A549 (cell line): Measurements from ENCODE around the gene TSPAN3. TPM values are rescaled to one million over a fixed set of nuclear protein-coding genes. Genes with fewer than 3 reads are reported as not detected.

Experiments used
- ATAC-seq, 2 experiments: fragments of 200-7000 bp in 1 of 2; fragments of >200 bp in 1 of 2; cut with Nextera tagmentation in 1 of 2; cut with Tn5 transposase in 1 of 2; 3 replicates each; pipeline versions ENCODE4 v1.8.0 to v1.9.1; 2018 to 2020; ENCODE audit warnings: mild to moderate bottlenecking in 1 of 2, moderate library complexity in 1 of 2
- CTCF ChIA-PET: fragments of 300-600 bp; sonication (Branson Sonifier 250); formaldehyde crosslinking; extraction: SDS; loops from one replicate; lab custom pipeline; 2021; ENCODE audit warnings: antibody characterized with exemption, inconsistent platforms; lab: Yijun Ruan, JAX
- POLR2A ChIA-PET: fragments of 350-600 bp; formaldehyde crosslinking; extraction: SDS; loops from one replicate; lab custom pipeline; 2021; ENCODE audit warnings: antibody characterized with exemption, inconsistent platforms; lab: Yijun Ruan, JAX
- DNase-seq, 2 experiments: peaks; one replicate each; pipeline versions ENCODE4 v3.0.0 to v3.0.0-alpha.2; 2011 to 2016; ENCODE audit warnings: low read depth in 1 of 2, low spot score in 1 of 2
- FAIRE-seq: peaks from 2 replicates; lab custom pipeline; 2011; peaks lifted over from hg19 to GRCh38; lab: Jason Lieb, UNC
- H3K27ac ChIP-seq, 2 experiments: fragments of >200 bp; sonication (Bioruptor Twin); formaldehyde crosslinking; 3 replicates each; pipeline ENCODE4 v1.5.1; 2016 to 2017
- H3K4me1 ChIP-seq: fragments of >200 bp; sonication (Bioruptor Twin); formaldehyde crosslinking; 3 replicates; pipeline ENCODE4 v1.6.1; 2016
- H3K4me2 ChIP-seq: fragments of >200 bp; sonication (Bioruptor Twin); formaldehyde crosslinking; 3 replicates; pipeline ENCODE4 v1.6.1; 2016
- H3K4me3 ChIP-seq: fragments of >200 bp; sonication (Bioruptor Twin); formaldehyde crosslinking; 3 replicates; pipeline ENCODE4 v1.5.1; 2016
- H3K9me3 ChIP-seq: fragments of >200 bp; sonication (Bioruptor Twin); formaldehyde crosslinking; 3 replicates; pipeline ENCODE4 v1.6.1; 2016
- BHLHE40 ChIP-seq: IDR thresholded peaks from 2 replicates; pipeline ENCODE4 v1.6.1; 2012; ENCODE audit warnings: low read depth, low read length, inconsistent platforms
- CBX8 ChIP-seq: fragments of 200-600 bp; sonication (generic); IDR thresholded peaks from 2 replicates; pipeline ENCODE4 v1.6.1; 2016
- CHD4 ChIP-seq: fragments of 200-600 bp; sonication (generic); IDR thresholded peaks from 2 replicates; pipeline ENCODE4 v1.6.1; 2016; ENCODE audit warnings: antibody characterized with exemption, mild to moderate bottlenecking, borderline replicate concordance
- EP300 ChIP-seq, 2 experiments: fragments of >200 bp; sonication (Bioruptor Twin); formaldehyde crosslinking; IDR thresholded peaks; 2 replicates in 1 of 2; 3 replicates in 1 of 2; pipeline ENCODE4 v1.6.1; 2016 to 2017
- GATA3 ChIP-seq: IDR thresholded peaks from 2 replicates; pipeline ENCODE4 v1.6.1; 2012; ENCODE audit warnings: borderline replicate concordance
- HOXB5 ChIP-seq: fragments of 250-450 bp; sonication (Bioruptor Pico); IDR thresholded peaks from 2 replicates; pipeline ENCODE4 v1.5.0; 2020; ENCODE audit warnings: mild to moderate bottlenecking, moderate library complexity
- JUN ChIP-seq, 2 experiments: fragments of >200 bp; sonication (Bioruptor Twin); formaldehyde crosslinking; IDR thresholded peaks; 2 replicates in 1 of 2; 3 replicates in 1 of 2; pipeline ENCODE4 v1.6.1; 2016 to 2017
- JUNB ChIP-seq: fragments of >200 bp; sonication (Bioruptor Twin); formaldehyde crosslinking; IDR thresholded peaks from 2 replicates; pipeline ENCODE4 v1.6.1; 2016
- KDM5A ChIP-seq: fragments of 200-600 bp; sonication (generic); IDR thresholded peaks from 2 replicates; pipeline ENCODE4 v1.6.1; 2016; ENCODE audit warnings: antibody characterized with exemption, mild to moderate bottlenecking
- MAFK ChIP-seq: fragments of 450-650 bp; IDR thresholded peaks from 2 replicates; pipeline ENCODE4 v1.6.1; 2014; ENCODE audit not compliant: partially characterized antibody
- MAZ ChIP-seq: fragments of 150-350 bp; IDR thresholded peaks from 2 replicates; pipeline ENCODE4 v1.6.1; 2014; ENCODE audit warnings: antibody characterized with exemption, low read depth, low read length, borderline replicate concordance
- NPAS2 ChIP-seq: fragments of 250-450 bp; sonication (Bioruptor Pico); IDR thresholded peaks from 2 replicates; pipeline ENCODE4 v1.8.0; 2022; ENCODE audit warnings: mild to moderate bottlenecking, moderate library complexity, borderline replicate concordance
- NR3C1 ChIP-seq: fragments of >200 bp; sonication (Bioruptor Twin); formaldehyde crosslinking; IDR thresholded peaks from 3 replicates; pipeline ENCODE4 v1.6.1; 2017
- POLR2AphosphoS2 ChIP-seq: conservative IDR thresholded peaks from 2 replicates; pipeline ENCODE4 v1.6.1; 2012; ENCODE audit warnings: low read length, improper control_type of control experiment, inconsistent platforms
- RARB ChIP-seq: fragments of 250-450 bp; sonication (Bioruptor Pico); IDR thresholded peaks from 2 replicates; pipeline ENCODE4 v1.8.0; 2021; ENCODE audit warnings: mild to moderate bottlenecking, moderate library complexity
- RCOR1 ChIP-seq: fragments of 150-350 bp; IDR thresholded peaks from 2 replicates; pipeline ENCODE4 v1.6.1; 2014; ENCODE audit warnings: antibody characterized with exemption, low read length, low read depth
- RFX5 ChIP-seq: fragments of 450-650 bp; IDR thresholded peaks from 2 replicates; pipeline ENCODE4 v1.7.1; 2014; ENCODE audit warnings: antibody characterized with exemption, mild to moderate bottlenecking, moderate library complexity
- SMC3 ChIP-seq: fragments of >200 bp; sonication (Bioruptor Twin); formaldehyde crosslinking; IDR thresholded peaks from 3 replicates; pipeline ENCODE4 v1.6.1; 2018; ENCODE audit warnings: inconsistent platforms
- SREBF2 ChIP-seq: fragments of 450-650 bp; IDR thresholded peaks from 2 replicates; pipeline ENCODE4 v1.6.1; 2014; ENCODE audit warnings: mild to moderate bottlenecking, moderate library complexity
- TFCP2L1 ChIP-seq: fragments of 250-450 bp; sonication (Bioruptor Pico); IDR thresholded peaks from 2 replicates; pipeline ENCODE4 v1.5.0; 2021; ENCODE audit warnings: mild to moderate bottlenecking
- TP53 ChIP-seq: fragments of 250-450 bp; sonication (Bioruptor Pico); IDR thresholded peaks from 2 replicates; pipeline ENCODE4 v1.5.0; 2021; ENCODE audit warnings: mild to moderate bottlenecking, moderate library complexity
- ZC3H11A ChIP-seq: fragments of 450-650 bp; IDR thresholded peaks from 2 replicates; pipeline ENCODE4 v1.6.1; 2014; ENCODE audit warnings: antibody characterized with exemption, mild to moderate bottlenecking
- ZFP36 ChIP-seq: fragments of 450-650 bp; IDR thresholded peaks from 2 replicates; pipeline ENCODE4 v1.6.1; 2014; ENCODE audit warnings: borderline replicate concordance; ENCODE audit not compliant: partially characterized antibody
- ZNF302 ChIP-seq: fragments of 250-450 bp; sonication (Bioruptor Pico); IDR thresholded peaks from 2 replicates; pipeline ENCODE4 v1.9.0; 2021; ENCODE audit warnings: inconsistent platforms, mild to moderate bottlenecking, moderate library complexity
- ZSCAN20 ChIP-seq: fragments of 250-450 bp; sonication (Bioruptor Pico); IDR thresholded peaks from 2 replicates; pipeline ENCODE4 v1.8.0; 2022; ENCODE audit warnings: mild to moderate bottlenecking, moderate library complexity
- WGBS: methylation state at CpG from one replicate; pipeline ENCODE4 v1.1.6; 2017; ENCODE audit errors: missing lambda C conversion rate; 5-methylcytosine and 5-hydroxymethylcytosine counted together
- polyA plus RNA-seq, 4 experiments: library from polyadenylated mRNA; depleted of rRNA in 3 of 4; stranded (reverse); fragments of >200 nt; fragmentation: RNase III in 1 of 4; extraction: RNeasy Plus Mini Kit Qiagen cat#74134 plus additional on column Dnase treatment in 1 of 4; gene quantifications; 2 replicates in 3 of 4; 3 replicates in 1 of 4; pipeline ENCODE4 v1.2.3, GENCODE V29; 2011 to 2017
- TF ChIP-seq, protein P1 (sequence below): fragments of >200 bp; sonication (Bioruptor Twin); formaldehyde crosslinking; IDR thresholded peaks from 3 replicates; pipeline ENCODE4 v1.5.1; 2016
- TF ChIP-seq, protein P2 (sequence below): fragments of 150-350 bp; IDR thresholded peaks from 2 replicates; pipeline ENCODE4 v1.6.1; 2014; ENCODE audit warnings: low read depth, mild to moderate bottlenecking, low read length
- TF ChIP-seq, protein P3 (sequence below): fragments of 450-650 bp; IDR thresholded peaks from 2 replicates; pipeline ENCODE4 v1.6.1; 2014; ENCODE audit warnings: antibody characterized with exemption
- TF ChIP-seq, protein P4 (sequence below): fragments of 250-450 bp; sonication (Bioruptor Pico); IDR thresholded peaks from 2 replicates; pipeline ENCODE4 v1.5.0; 2020; ENCODE audit warnings: low read depth, mild to moderate bottlenecking, moderate library complexity

The TSPAN3 gene
- polyA plus RNA-seq, 2 of the 4 experiments (the other 2 are of a cell fraction): 362 to 636 TPM

GRCh38 chr15:77015646-77016320 lies 55.1 kb downstream of the TSPAN3 start:
- ChIA-PET CTCF (interaction anchor here (1.0 to 1.5 kb wide), 5 partner anchors 8 to 528 kb away, joined by 3 to 4 read pairs (median 3); no protein-coding TSS in a partner anchor), POLR2A (no interaction called here)
- ATAC-seq: no peak
- Histone ChIP-seq H3K9me3 (no peaks in the 10 kb centered on the region), H3K4me3 (no peak overlapping the region), H3K4me1 (no peaks in the 10 kb centered on the region), H3K4me2 (no peak overlapping the region), H3K27ac (no peak overlapping the region)
- WGBS: 63% methylated on average over 19 of the region's 21 CpGs
- no peak for TF ChIP-seq TP53 (CRISPR knock-in tag)
- no peak for TF ChIP-seq RARB
- TF ChIP-seq GATA3: no peak
- no peak for TF ChIP-seq MAZ
- no peak for TF ChIP-seq JUNB
- no peak for TF ChIP-seq CBX8
- no peak for TF ChIP-seq BHLHE40
- TF ChIP-seq RFX5: no peak
- TF ChIP-seq ZNF302 (CRISPR knock-in tag): no peak
- no peak for TF ChIP-seq ZSCAN20
- TF ChIP-seq ZC3H11A: no peak
- TF ChIP-seq, protein P1, sequence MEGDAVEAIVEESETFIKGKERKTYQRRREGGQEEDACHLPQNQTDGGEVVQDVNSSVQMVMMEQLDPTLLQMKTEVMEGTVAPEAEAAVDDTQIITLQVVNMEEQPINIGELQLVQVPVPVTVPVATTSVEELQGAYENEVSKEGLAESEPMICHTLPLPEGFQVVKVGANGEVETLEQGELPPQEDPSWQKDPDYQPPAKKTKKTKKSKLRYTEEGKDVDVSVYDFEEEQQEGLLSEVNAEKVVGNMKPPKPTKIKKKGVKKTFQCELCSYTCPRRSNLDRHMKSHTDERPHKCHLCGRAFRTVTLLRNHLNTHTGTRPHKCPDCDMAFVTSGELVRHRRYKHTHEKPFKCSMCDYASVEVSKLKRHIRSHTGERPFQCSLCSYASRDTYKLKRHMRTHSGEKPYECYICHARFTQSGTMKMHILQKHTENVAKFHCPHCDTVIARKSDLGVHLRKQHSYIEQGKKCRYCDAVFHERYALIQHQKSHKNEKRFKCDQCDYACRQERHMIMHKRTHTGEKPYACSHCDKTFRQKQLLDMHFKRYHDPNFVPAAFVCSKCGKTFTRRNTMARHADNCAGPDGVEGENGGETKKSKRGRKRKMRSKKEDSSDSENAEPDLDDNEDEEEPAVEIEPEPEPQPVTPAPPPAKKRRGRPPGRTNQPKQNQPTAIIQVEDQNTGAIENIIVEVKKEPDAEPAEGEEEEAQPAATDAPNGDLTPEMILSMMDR: no peak
- no peak for TF ChIP-seq SMC3
- no peak for TF ChIP-seq JUN (IDR thresholded peaks at IDR 0.05)
- TF ChIP-seq MAFK: no peak
- no peak for TF ChIP-seq NPAS2 (CRISPR knock-in tag)
- TF ChIP-seq KDM5A: no peak
- FAIRE-seq: no peak
- no peak for DNase-seq

DNA sequence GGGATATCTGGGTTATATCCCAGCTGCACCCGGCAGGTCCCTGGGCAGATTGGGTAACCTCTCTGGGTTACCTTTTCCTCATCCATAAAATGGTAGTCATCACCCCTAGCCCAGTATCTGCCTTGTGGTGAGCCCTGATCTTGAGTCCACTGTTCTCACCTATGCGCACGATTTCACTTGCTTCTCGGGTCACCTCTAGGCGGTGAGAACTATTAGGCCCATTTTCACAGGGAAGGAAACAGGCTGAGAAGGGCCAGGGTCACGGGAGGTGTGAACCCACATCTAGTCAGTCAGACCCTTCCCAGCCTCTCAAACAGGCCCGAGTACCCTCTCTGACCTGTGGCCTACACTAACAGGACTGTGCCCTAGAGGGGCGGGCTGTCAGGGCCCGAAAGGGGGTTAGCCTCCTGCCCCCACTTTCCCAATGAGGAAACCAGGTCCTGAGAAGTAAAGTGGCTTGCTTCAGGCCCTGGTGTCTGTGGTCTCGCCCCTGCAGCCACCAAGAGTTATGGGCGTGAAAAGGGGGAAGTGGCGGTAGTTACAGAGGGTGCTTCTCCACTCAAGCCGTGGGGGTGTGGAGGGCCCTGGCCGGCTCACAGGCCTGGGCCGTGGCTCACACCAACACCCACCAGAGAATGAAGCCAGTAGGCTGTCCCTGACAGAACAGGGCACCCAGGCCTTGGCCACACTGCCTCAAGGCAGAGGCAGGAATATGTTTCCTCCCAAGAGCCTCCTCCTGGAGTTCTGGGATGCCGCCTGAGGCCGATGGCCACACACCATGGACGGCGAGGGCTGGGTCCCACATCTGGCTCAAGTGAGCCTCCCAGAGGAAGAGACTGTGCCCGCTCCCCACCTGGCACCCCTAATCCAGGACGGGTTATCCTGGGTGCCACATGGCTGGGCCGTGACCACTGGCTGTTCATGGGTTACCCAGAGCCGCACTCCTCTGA lies 56.5 kb downstream of the TSPAN3 start:
- no peak for ATAC-seq
- POLR2A ChIA-PET: no interaction called here
- TF ChIP-seq EP300 (IDR thresholded peaks at IDR 0.05) (no peak), JUNB (no peak), MAZ (no peak), RCOR1 (no peak)
- TF ChIP-seq, protein P2, sequence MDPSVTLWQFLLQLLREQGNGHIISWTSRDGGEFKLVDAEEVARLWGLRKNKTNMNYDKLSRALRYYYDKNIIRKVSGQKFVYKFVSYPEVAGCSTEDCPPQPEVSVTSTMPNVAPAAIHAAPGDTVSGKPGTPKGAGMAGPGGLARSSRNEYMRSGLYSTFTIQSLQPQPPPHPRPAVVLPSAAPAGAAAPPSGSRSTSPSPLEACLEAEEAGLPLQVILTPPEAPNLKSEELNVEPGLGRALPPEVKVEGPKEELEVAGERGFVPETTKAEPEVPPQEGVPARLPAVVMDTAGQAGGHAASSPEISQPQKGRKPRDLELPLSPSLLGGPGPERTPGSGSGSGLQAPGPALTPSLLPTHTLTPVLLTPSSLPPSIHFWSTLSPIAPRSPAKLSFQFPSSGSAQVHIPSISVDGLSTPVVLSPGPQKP: no peak
- no peak overlapping the region for H3K4me3 ChIP-seq
- no peak overlapping the region for H3K27ac ChIP-seq
- no peak for DNase-seq
- H3K9me3 ChIP-seq: no peaks in the 10 kb centered on the region
- H3K4me2 ChIP-seq: no peak overlapping the region
- FAIRE-seq: no peak
- CTCF ChIA-PET: interaction anchor here (1.7 to 1.9 kb wide), 2 partner anchors 9 to 21 kb away, joined by 5 to 6 read pairs; no protein-coding TSS in a partner anchor
- WGBS: 80% methylated on average over 20 of the region's 23 CpGs
- no peaks in the 10 kb centered on the region for H3K4me1 ChIP-seq

DNA sequence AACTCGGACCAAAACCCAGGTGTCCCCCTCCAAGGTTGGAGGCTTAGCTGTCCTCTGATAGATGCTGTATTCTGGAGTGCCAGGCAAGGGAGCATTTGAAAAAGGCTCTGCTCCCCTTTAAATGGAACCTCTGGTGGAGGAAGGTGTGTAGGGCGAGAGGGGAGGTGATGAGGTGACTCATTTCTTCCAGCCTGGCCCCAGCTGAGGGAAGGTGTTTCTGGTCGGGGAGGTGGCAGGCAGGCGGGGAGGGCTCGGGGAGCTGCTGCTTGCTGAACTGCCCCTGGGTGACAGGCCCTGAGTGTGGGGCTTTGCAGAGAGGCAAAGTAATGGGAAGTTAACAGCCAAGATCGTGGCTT lies 57.2 kb downstream of the TSPAN3 start:
- DNase-seq (no peak), FAIRE-seq (no peak), ATAC-seq (no peak)
- CTCF ChIA-PET: interaction anchor here (1.2 to 1.9 kb wide), 3 partner anchors 10 to 22 kb away, joined by 3 to 6 read pairs (median 5); no protein-coding TSS in a partner anchor
- POLR2A ChIA-PET: no interaction called here
- Histone ChIP-seq H3K27ac (no peak overlapping the region), H3K4me1 (no peaks in the 10 kb centered on the region), H3K9me3 (no peaks in the 10 kb centered on the region), H3K4me3 (no peak overlapping the region), H3K4me2 (no peak overlapping the region)
- 46% methylated on average over 6 of the region's 6 CpGs for WGBS
- TF ChIP-seq SREBF2 (no peak), GATA3 (no peak), SMC3 (no peak), ZC3H11A (no peak), HOXB5 (CRISPR knock-in tag) (no peak), MAFK (no peak), TFCP2L1 (CRISPR knock-in tag) (no peak), CHD4 (no peak), ZFP36 (no peak), ZNF302 (CRISPR knock-in tag) (no peak), JUNB (no peak), BHLHE40 (no peak), POLR2AphosphoS2 (no peak), NR3C1 (no peak)
- TF ChIP-seq, protein P3, sequence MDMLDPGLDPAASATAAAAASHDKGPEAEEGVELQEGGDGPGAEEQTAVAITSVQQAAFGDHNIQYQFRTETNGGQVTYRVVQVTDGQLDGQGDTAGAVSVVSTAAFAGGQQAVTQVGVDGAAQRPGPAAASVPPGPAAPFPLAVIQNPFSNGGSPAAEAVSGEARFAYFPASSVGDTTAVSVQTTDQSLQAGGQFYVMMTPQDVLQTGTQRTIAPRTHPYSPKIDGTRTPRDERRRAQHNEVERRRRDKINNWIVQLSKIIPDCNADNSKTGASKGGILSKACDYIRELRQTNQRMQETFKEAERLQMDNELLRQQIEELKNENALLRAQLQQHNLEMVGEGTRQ: no peak
- TF ChIP-seq, protein P4, sequence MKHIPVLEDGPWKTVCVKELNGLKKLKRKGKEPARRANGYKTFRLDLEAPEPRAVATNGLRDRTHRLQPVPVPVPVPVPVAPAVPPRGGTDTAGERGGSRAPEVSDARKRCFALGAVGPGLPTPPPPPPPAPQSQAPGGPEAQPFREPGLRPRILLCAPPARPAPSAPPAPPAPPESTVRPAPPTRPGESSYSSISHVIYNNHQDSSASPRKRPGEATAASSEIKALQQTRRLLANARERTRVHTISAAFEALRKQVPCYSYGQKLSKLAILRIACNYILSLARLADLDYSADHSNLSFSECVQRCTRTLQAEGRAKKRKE (CRISPR knock-in tag): no peak
